ENCODE data around the gene PRDM4.

- TF ChIP-seq CTCF (IDR thresholded peaks at IDR 0.05) = no peak
- TF ChIP-seq POLR2AphosphoS5 (IDR thresholded peaks at IDR 0.05) = no peak
- TF ChIP-seq EP300 (IDR thresholded peaks at IDR 0.05) = no peak
Measured at GRCh38 chr12:107734139-107734538, 26.8 kb downstream of the PRDM4 start.
